Measurements from ENCODE around the gene RMND1.
"Not testable (repeated sequence)": the region's sequence is repeated elsewhere in the genome, so short reads cannot be mapped to it uniquely, and the experiment has no call there.

RMND1 gene

DNA sequence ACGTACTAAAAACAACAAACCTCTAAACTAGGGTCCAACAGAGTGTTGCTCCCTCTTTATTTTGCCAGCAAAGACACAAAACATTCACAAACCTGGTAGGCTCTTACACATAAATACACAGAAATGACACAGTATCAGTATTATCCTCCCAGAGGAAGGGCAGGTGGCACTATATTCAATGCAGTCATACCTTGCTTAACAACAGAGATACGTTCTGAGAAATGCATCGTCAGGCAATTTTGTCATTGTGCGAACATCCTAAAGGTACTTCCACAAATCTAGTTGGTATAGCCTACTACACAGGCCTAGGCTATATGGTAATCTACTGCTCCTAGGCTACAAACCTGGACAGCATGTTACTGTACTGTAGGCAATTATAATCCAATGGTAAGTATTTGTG is 70.2 kb downstream of the RMND1 start:
- no peak for DNase-seq

DNA sequence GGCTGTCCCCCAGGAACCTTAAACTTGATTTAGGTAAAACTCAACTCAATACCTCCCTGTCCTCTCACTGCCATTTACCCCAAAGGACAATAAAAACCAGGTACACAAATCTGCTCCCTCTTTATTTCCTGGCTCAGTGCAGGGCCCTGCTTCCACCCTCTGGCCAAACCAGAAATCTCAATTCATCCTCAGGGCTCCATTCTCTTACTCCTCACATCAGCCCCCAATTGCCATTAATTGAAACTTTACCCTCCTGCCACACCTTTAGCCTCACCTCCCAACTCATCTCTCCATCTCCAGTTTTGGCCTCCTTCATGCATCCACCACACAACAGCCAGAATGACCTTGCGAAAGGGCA is 71.1 kb downstream of the RMND1 start:
- DNase-seq, result no peak

- no peak for DNase-seq
Observed at GRCh38 chr6:151379933-151380847, 71.7 kb downstream of the RMND1 start.

- DNase-seq, result no peak
Observed at GRCh38 chr6:151377095-151377494, 74.8 kb downstream of the RMND1 start.

DNA sequence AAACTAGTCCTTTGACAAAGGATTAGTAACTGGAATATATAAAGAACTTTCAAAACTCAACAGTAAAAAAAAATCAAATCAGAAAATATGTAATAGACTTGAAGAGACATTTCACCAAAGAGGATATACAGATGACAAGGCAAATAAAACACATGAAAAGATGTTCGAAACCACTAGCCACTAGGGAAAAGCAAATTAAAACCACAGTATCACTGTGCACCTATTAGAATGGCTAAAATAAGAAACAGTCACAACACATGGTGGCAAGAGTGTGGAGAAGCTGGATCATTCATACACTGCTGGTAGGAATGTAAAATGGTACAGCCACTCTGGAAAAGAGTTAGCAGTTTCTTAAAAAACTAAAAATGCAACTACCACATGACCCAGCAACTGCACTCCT is 75.5 kb downstream of the RMND1 start:
- DNase-seq, result no peak

DNA sequence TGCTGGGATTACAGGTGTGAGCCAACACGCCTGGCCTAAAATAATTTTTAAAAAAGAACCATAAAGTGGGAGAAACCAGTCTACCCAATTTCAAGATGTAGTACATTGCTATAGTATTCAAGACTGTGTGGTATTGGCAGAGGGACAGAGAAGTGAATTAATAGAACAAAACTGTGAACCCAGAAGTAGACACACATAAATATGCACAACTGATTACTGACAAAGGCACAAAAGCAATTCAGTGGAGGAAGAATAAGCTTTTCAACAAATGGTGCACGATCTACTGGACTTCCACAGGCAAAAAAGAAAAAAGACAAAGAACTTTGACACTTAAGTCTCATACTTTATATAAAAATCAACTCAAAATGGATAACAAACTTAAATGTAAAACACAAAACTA is 76.1 kb downstream of the RMND1 start:
- no peak for DNase-seq

DNA sequence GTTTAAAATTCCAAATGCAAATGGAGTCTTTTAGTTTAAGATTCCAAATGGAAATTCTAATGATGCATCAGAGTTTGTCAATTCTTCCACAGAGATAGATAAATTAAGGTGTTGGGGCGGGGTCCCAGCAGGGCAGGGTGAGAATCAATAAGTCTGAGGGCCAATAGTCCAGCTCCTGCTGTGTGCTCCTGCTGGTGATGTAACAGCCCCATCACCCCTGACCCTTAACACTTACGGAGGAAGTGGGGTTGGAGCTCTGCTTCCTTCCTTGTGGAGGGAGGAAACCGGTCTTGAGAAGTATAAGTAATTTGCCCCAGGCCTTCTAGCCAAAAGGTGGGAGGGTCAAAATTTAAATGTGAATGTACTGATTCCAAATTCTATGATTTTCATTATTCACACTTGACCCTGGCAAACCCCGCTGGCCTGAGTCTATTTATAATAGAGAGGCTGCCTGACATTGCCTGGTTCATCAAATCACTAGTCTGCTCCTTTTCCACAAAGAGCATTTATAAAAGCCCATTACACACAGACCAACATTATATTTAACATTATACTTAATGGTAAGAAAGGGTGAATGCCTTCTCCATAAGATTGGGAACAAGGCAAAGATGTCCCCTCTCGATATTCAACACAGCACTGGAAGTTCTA is 77.8 kb downstream of the RMND1 start:
- DNase-seq, result no peak

- DNase-seq, result no peak
Observed at GRCh38 chr6:151372164-151372563, 79.8 kb downstream of the RMND1 start.

DNA sequence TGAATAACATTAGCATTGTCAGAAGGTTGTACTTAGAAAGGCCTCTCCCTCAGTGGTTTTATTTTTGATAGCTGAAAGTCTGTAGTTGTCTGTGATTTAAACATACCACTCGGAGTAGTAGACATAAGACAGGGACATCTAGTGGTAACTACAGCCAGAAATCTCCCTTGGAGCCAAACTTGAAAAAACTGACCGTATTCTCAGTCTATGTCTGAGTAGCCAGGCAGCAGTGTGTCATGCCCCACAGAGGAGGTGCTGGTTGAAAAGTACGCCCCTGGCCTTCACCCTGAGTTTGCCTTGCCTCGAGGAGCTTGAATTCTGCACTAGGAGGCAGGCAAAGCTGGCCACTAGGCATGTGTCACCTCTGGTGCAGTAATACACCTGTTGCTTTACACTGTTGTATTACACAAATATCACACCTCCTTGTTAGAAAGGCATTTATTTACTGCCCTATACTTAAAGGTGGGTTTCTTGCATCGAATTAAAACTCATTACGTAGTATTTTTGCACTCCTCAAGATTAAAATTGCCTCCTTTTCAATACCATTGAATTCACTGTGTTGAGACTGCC is 81.3 kb downstream of the RMND1 start:
- DNase-seq, result no peak

GRCh38 chr6:151365233-151365632 is 86.7 kb downstream of the RMND1 start:
- DNase-seq, result no peak

DNA sequence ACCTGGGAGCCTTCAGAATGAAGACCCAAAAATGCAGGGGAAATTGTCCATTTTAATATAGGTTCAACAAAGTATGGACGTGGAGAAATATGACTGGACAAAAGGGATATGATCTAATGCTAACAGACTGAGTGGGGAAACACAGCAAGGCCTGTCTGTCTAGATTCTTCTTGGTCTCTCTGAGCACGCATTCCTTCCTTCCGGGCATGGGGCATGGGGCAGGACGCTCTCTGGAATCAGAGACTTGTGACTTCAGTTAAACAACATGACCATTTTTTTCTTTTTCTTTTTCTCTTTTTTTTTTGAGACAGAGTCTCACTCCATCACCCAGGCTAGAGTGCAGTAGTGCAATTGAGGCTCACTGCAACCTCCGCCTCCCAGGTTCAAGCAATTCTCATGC is 92.4 kb downstream of the RMND1 start:
- no peak for DNase-seq

DNA sequence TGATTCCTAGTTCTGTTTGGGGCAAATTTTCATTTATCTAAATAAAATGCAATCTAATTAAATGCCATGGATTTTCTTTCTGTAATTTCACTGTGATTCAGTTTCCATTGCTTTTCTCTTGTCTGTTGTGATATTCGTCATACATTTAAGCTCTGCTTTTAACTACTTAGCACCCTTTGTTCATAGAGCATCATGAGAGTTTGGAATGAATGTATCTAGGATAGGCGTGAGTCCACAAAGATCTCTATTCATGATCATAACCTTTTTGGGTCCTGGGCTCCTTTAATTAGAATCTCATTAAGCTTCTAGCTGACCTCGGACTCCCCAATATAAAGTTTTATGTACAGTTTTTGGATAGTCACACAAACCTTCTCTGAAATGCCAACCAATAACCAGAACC is 93.5 kb downstream of the RMND1 start:
- DNase-seq, result no peak

DNA sequence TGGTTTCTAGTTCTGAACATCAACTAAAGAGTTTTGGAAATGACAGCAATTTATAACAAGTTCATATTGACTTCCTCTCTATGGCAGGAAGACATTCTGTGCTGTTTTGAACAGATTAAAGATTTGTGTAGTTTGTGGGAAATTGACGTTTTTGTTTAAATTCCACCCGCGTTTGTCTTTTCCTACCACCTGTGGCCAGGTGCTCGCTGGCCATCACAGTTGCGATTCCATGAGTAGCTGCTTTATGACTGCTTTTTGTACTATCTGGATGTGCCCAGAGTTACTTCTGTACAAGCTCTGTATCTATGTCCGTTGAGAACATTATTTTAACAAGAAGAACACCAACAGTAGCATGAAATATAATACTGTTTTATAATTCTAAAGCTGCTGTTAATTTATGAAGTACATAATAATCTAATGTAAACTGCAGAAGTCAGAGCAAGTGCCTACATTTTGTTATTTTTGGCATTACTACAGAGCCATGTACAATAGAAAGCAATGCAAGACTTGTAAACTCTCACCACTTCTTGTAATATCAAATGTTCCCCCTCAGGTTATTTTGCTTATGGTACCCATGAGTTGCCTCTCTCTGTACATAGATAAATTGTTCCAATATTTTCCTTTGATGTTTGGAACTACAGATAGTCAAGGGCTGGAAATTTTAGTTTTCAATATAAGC is 94.0 kb downstream of the RMND1 start:
- no peak for DNase-seq

DNA sequence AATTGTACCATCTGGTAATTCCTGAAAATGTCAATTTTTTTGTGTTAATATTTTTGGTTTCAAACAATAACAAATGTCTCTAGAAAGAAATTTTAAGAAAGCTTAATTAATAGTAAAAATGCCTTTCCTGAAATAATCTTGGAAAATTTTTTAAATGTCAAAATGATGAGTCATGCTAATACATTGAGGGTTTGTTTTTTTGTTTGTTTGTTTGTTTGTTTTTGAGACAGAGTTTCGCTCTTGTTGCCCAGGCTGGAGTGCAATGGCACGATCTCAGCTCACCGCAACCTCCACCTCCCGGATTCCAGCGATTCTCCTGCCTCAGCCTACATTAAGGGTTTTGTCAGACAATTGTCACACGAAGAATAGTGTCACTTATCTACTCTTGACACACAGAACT is 94.9 kb downstream of the RMND1 start:
- DNase-seq, result not testable (repeated sequence)
